PFSK-1 (cell line): ENCODE data around the gene ANO4.

Experiments
- POLR2AphosphoS5 ChIP-seq: IDR thresholded peaks from 2 replicates; pipeline ENCODE4 v1.6.1; 2012; ENCODE audit warnings: low read depth, mild to moderate bottlenecking, control low read depth, low read length, moderate library complexity
- SIN3A ChIP-seq: IDR thresholded peaks from 2 replicates; pipeline ENCODE4 v1.6.1; 2012; ENCODE audit warnings: mild to moderate bottlenecking, low read length, moderate library complexity, borderline replicate concordance; ENCODE audit not compliant: insufficient read depth

DNA sequence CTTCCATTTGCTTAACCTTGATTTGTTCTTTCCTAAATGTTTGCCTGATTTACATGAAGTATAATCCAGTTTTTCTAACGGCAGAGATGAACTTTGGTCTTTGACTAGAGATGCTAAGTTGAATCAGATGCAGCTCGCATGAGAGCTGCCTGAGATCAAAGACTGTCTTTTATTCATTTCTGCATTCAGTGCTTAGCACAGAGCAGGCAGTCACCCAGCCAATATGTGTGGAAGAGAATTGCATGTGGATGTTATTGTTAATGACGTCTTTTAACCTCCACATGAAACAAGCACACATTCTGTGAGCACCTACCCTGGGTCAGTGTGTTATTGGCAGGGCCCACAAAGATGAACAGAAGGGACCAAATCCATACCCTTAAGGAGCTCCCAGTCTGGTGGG, 316.3 kb downstream of the ANO4 start:
- no peak for TF ChIP-seq SIN3A
- TF ChIP-seq POLR2AphosphoS5, result no peak
